GM19397 (cell line): ENCODE measurements around the gene CNNM1.

Source experiments
- ATAC-seq: cut with Tn5 transposase; IDR thresholded peaks from one replicate; pipeline ENCODE4 v1.9.1; 2021; ENCODE audit warnings: mild to moderate bottlenecking, moderate library complexity; ENCODE audit not compliant: unreplicated experiment

CNNM1 gene

DNA sequence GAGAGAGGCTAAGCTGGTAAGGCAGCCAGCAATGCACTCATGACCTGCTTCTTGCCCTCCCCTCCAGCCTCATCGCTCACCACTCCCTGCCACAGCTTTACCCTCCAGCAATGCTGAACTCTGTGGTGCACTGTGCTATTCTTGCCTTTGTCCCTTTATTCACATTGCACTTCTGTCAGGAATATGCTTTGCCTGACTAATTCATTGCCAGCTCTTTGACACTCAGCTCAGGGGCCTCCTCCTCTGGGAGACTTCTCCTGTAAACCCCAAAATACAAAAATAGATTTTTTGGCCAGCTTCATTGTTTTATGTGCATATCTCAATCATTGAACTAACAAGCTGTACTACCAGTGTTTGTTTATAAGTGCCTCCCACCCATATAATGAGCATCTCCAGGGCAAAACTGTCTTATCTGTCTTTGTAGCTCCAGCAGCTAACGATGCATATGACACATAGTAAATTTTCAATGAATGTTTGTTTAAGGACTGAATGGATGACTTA is 8.2 kb downstream of the CNNM1 start:
- no peak for ATAC-seq

DNA sequence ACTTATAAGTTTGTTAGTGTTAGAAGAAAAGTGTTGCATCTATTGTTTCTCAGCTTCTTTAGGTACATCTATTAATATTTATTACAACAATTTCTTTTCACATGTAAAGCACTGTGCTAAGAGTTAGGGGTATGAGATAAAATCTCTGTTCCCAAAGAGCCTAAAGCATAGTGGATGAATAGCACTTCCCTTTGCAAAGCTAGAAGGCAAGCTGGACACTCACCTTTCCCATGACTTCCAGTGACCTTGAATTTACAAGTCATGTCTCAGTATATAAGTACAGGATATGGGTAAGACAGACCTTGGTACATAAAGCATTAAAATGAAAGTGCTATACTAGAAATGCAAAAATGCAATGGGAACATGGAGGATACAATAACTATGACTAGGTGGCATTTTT is 8.7 kb downstream of the CNNM1 start:
- ATAC-seq, result no peak

DNA sequence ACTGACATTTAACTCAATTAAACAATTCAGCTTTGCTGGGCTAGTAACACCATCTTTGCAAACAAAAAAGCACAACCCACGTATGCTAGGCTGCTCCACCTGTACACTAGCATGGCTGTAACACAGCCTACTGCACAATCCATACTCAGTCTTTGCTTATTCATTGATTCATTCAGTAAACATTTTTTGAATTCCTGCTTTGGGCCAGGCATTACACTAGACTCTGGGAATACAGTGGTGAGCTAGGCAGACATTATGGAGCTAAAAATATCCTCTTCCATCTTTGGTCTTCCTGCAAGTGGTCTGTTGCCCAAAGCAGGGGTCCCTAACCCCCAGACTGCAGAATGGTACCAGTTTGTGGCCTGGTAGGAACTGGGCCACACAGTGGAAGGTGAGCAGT is 9.9 kb downstream of the CNNM1 start:
- ATAC-seq, result no peak

DNA sequence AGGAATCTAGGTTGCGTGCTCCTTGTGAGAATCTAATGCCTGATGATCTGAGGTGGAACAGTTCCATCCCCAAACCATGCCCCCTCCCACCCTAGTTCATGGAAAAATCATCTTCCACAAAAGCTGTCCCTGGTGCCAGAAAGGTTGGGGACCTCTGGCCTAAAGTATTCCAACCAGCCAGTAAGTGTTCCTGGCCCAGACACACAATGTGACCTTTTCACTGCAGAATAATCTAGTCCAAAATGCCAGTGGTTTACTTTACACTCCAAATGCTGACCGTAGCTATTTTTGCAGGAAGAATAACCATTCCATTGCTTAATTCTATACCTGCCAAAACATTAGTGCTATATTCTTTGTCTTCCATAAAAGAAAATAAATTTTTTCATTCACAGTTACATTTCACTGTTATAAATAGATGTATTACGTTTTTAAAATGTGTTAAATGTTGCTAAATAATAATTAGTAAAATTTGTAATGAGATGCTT is 10.4 kb downstream of the CNNM1 start:
- no peak for ATAC-seq

DNA sequence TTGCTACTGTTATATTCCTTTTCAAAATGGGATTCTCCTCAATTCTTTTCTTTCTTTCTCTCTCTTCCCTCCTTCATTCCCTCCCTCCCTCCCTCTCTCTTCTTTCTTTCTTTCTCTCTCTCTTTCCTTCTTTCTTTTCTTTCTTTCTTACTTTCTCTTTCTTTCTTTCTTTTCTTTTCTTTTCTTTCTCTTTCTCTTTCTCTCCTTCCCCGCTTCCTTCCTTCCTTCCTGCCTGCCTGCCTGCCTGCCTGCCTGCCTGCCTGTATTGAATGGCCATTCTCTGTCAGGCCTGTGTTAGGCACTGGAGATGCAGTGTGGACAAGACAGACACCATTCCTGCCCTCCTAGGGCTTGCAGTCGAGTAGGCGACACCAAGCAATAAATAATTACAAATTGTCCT is 11.5 kb downstream of the CNNM1 start:
- no peak for ATAC-seq

DNA sequence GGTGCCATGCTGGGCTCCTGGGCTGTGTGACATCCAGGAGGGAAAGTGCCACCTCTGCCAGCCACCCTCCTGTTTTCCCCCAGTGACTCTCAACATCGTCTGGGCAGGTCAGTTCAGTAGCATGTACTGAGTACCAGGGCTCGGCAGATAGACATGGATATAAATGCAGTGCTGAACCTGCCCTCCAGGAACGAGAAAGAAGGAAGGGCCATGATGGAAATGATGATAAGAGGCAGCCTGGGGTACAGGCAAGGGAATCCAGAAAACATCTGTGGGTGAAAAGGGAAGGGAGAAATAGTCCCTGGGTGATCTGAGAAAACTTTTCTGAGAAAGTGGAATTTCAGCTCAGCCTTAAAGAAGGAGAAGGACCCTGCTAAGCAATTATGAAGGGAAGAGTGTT is 12.1 kb downstream of the CNNM1 start:
- ATAC-seq, result no peak

DNA sequence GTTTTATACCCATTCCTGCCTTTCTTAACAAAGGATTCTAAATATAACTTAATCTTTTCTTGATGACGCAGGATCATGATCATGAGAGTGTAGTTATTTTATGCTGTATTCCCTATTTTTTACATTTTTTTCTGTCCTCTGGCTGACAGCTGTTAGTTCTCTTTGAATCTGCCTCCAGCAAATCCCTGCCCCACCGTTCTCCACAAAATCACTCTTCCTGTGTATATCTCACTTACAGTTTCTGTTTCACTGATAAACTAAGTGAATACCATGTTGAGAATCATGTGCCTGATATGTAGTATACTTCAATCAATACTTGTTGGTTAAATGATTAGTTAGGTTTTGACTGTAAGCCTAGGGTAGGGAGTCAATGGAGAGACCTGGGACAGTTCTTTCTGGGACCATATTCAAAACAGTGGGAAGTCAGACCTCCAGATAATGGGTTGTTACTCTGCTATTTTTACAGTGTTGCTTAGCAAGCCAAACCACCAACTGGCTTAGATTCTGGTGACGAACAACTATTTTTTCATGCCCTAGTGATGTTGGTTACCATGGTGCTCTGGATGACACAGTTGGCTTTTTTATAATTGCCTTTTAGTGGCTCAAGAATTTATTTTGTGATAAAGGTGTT is 12.8 kb downstream of the CNNM1 start:
- ATAC-seq, result no peak

DNA sequence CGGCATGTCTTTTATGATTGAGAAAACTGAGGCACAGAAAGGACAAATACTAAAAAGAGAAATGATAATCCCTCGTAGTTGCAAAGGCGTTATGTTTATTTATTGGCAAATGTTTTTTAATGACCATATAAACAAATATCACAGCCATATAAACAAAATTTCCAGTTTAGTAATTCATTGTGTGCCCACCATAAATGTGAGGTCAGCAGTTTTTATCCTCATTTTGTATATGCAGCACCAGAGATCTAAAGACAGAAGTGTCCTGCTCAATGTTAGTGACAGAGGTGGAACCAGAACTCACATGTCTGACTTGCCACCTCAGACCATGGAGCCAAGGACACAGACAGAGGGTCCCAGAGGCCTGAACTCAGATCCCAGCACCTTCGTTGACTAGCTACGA is 14.1 kb downstream of the CNNM1 start:
- ATAC-seq, result no peak

DNA sequence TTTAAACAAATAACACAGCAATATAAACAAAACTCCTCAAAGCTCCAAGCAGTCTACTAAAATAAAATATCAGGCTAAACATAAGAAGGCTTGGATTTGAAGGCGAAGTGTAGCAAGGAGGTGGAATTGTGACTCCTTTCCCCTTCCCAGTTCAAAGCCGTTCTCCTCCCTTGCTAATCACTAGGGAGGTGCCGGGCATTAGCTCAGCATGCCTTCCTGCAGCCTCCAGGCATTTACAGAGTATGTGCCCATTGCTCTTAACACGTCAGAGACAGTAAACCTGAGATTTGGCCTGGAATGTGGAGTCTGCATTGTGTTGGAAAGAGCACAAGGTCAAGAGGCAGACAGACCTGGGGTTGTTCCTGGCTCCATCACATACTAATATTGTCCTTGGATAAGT is 15.6 kb downstream of the CNNM1 start:
- ATAC-seq, result no peak

DNA sequence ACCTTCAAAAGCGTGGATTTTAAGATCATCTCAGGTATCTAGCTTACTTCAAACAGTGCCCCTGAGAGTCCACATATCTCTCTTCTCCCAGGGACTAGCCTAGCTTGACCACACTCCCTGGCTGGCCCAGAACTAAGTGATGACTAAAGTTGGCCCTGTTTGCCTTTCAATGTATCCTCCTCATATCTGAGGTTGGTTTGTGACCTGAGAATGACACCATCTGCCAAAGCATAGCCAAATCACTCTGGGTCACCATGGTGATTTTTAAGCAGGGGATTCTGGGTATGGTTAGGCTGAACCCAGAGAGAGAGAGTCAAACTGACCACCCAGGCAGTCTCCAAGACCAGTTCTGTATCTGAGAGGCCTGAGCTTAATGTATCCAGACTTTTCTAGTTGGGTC is 16.2 kb downstream of the CNNM1 start:
- ATAC-seq, result no peak

DNA sequence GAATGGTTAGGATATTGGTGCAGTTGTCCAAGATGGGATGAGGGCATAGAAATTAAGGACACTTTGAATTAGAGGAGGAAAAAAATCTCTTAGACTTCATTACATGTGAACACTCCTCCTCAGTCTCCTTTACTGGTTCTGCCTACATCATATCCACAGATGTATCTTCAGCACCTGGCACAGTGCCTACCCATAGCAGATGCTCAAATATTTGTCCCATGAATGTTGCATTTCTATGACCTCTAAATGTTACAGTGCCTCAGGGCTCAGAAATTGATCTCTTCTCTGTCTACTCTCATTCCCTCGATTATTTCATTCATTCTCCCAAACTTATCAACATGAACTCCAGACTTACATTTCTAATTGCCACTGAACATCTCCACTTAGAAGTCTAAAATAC is 17.1 kb downstream of the CNNM1 start:
- ATAC-seq, result no peak

DNA sequence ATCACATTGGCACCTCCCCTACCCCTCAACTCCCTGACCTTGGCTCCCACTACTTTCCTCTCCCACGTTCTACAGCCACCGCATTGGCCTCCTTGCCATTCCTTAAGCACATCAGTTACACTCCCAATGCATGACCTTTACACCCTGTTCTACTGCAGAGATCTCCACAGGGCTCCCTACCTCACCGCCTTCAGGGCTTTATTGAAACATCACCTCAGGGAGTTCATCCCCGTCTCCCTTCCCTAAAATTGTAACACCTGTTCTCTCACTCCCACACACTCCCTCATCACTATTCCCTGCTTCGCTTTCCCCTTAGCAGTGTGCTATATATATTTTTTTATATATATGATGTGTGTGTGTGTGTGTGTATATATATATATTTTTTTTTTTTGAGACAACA is 18.5 kb downstream of the CNNM1 start:
- ATAC-seq, result no peak

DNA sequence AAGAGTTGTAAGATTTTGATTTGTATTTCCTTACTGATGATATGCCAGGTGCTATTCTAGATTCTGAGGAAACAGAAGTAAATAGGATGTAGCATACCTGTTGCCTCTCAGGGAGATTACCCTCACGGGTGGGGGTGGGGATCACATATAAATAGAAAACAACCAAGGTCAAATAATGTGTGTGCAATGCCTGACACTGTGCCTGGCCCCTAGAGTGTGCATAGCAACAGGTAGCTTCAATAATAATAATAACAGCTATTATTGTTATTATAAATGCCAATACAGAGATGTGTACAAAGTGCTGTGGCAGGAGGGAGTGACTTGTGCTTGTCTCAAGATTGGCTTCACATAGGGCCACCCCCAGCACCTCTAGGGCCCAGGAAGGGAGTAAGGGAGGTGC is 24.0 kb downstream of the CNNM1 start:
- ATAC-seq, result no peak

DNA sequence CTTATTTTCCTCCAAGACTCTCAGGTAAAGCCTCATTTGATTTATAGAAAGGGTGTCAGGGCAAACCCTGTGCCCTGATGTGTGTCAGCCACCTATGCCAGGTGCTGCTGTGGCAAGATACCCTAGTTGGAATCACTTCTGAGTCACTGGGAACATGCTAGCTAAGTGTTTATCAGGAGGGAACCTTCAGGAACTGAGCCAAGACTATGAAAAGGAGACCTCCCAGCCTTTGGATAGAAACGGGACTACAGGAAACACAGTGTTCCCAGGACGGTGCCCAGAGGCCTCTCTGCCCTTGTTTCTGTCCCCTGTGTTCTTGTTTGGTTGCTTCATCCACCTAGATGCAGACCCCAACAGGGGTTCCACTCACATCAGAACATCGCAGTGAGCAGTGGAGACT is 28.5 kb downstream of the CNNM1 start:
- ATAC-seq, result no peak

DNA sequence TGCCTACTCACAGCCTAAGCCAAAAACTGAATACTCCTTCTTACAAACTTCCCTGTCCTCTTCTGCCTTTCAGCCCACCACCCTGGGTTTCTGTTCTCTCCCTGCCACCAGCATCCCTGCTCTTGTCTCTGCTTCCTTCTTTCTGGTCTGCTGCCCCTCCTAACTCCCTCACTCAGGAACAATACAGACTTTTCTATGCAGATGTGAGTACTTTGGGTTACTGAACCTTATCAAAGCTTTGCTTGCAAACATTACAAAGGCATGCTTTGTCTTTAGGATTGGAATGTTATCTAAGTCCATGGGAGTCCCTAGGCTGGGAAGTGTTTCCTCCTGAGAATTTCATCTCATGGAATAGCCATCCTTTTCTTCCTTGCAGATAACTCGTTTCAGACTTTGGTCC is 28.9 kb downstream of the CNNM1 start:
- no peak for ATAC-seq

DNA sequence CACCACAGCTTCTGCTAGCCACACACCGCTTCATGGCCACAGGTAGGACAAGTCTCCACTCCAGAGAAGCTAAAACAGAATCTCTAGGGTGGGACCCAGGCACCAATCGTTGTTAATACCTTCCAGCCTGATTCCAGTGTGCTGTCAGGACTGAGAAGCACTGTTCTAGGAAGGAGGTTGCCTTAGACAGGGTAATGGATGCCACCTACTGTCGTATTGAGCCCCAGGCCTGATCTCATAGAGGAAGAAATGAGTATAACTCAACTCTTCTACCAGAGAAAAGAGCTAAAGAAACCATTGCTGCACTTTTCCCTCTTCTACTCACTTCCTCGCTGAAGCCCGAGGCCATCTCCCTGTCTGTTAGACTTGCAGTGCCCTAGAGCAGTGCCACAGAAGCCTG is 31.8 kb downstream of the CNNM1 start:
- ATAC-seq, result no peak

DNA sequence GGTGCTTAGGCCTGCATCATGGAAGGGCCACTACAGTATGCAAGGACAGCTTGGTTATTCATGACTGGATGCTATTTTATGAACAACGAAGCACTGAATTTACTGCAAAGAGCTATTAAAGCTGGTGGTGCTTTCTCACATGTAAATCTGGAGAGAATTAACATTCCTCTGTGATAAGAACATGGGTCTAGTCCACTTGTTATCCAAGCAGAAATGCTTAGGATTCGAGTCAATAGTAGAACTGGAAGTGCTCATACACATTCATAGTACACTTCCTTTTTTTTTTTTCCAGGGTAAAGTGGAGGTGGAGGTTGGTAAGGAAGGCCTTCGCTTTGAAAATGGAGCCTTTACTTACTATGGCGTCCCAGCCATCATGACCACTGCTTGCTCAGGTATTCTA is 35.0 kb downstream of the CNNM1 start:
- no peak for ATAC-seq

DNA sequence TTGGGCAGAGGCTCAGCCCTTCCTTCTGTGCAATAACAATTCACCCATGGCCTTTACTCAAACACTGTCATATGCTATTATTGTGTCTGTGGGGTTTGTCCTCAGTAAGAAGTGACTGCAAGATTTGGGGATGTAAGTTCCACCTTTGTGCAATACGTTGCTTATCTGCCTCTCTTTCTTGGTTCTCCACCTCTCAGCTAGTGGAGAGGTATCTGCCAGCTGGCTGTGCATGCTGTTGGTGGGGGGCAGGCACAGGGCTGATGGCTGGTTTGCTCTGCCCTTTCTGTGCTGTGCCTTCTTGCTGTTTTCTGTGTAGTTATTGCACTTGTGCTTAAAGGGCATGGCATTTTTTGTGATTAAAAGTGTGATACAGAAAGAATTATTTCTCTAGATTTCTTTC is 36.2 kb downstream of the CNNM1 start:
- no peak for ATAC-seq

DNA sequence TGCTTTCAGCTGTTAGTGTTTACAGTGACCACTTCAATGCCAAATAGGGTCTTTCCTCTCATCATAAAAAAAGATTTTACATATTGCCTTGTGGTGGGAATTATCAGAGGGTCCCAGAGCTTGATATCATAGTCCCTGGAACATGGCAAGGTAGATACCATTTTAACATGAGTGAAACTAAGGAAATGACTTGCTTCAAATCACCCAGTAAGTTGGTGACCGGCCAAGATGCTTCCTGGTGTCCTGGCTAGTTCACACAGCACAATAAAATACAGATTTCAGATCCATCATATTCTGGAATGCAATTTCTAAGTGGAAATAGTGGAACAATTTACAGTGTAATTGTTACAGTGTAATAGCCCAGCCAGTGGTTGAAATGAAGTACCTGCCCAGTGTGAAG is 36.6 kb downstream of the CNNM1 start:
- no peak for ATAC-seq

DNA sequence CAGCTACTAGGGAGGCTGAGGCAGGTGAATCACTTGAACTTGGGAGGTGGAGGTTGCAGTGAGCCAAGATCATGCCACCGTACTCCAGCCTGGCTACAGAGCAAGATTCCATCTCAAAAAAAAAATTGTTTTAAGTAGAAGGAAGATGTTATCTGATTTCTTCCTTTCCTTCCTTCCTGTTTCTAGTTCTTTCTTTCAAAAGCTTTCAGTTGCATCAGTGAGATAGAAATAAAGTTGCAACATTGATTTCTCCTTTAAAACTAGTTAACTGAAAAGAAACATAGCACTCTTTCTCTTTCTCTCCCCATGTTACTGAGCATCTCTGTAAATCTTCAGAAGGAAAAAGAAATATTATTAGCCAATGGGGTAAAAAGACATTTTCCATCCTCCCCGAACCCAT is 37.5 kb downstream of the CNNM1 start:
- no peak for ATAC-seq

DNA sequence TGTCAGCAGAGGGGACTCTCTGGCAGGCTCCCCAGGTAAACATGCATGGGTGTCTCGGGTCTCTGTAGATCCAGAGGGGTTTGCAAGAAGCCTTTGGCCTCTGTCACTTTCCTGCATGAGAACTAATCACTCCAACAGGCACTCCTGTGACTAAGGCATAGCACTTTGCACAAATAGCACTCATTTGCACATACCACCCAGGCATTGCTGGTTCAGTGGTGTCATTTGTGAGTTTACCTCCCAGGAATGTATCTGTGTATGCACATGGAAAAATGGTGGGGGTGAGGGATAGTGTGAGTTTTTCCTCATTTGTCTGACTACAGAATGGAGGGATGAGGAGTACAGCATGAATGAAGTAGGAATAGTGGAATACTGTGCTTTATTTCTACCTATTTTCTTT is 39.5 kb downstream of the CNNM1 start:
- no peak for ATAC-seq

DNA sequence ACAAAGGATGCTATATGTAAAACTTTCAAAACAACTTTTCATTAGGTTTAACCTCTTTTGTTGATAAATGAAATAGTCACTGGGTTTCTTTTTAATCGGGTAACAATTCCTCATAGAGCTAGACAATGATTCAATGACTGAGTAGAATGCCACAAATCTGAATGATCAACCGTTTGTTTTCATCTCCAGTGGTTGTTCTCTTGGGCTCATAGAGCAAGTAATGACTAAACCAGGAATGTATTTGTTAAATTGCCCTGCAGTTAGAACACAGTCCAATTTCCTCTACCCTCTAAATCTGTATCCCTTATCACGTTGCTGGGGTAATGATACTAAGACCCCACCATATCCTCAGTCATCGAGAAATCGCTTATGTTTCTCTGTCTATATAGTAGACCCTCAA is 40.0 kb downstream of the CNNM1 start:
- ATAC-seq, result no peak

DNA sequence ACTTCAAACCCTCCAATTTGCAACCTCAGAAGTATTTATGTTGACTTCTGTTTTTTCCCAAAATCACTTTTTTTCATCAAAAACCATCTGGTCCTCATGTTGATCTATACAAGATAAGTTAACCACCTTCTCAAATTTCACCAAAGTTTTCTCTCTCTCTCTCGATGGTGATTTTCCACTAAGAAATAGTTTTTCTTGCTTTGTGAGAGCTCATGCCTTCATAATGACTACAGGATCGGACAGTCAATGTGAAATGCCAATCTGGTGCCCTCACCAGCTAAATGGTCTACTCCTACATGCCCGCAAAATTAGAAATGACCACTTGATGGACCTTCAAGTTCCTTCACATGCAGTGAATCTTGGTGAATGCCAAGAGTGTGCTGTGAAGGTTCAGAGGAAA is 40.4 kb downstream of the CNNM1 start:
- ATAC-seq, result no peak
